ENCODE data around the gene MLH3.

DNA sequence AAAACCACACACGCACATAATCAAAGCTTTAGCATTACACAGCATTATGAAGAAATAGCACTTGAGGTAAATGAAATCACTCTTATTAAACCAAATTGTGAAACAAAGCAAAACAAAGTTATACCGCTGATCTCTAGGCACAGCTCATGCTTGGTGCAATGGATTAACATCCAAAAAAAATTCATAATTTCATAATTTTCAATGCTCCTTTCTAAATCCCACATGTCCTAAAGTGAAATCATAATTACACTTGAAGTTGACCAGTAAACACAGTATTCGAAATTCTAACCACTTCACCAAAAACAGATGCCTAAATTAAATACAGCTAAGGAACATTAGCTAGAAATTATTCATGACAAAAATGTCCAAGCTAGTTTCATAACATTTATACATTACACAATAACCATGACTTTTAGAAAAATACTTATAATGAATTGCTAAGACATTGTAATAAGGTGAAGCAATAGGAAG, 1.5 kb downstream of the MLH3 start:
- TF ChIP-seq, protein P1, sequence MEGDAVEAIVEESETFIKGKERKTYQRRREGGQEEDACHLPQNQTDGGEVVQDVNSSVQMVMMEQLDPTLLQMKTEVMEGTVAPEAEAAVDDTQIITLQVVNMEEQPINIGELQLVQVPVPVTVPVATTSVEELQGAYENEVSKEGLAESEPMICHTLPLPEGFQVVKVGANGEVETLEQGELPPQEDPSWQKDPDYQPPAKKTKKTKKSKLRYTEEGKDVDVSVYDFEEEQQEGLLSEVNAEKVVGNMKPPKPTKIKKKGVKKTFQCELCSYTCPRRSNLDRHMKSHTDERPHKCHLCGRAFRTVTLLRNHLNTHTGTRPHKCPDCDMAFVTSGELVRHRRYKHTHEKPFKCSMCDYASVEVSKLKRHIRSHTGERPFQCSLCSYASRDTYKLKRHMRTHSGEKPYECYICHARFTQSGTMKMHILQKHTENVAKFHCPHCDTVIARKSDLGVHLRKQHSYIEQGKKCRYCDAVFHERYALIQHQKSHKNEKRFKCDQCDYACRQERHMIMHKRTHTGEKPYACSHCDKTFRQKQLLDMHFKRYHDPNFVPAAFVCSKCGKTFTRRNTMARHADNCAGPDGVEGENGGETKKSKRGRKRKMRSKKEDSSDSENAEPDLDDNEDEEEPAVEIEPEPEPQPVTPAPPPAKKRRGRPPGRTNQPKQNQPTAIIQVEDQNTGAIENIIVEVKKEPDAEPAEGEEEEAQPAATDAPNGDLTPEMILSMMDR (IDR thresholded peaks at IDR 0.05 in 4 of 5, conservative IDR thresholded peaks at IDR 0.05 in 1 of 5), result no peak
- no peak for TF ChIP-seq POLR2A (IDR thresholded peaks at IDR 0.05)
